K562 (cell line): Measurements from ENCODE around the gene SLC7A8. TPM values are rescaled to one million over a fixed set of nuclear protein-coding genes. Genes with fewer than 3 reads are reported as not detected.

Source experiments
- ATAC-seq: fragments of 200-7000 bp; cut with Tn5 transposase; 3 replicates; pipeline ENCODE4 v1.9.1; 2020; ENCODE audit warnings: moderate library complexity
- BruUV-seq: library from RNA; stranded (reverse); fragments of 400-500 nt; replicated peaks from 2 replicates; lab custom pipeline; 2021; lab: Mats Ljungman, UMichigan
- CTCF ChIA-PET: fragments of 300-600 bp; formaldehyde crosslinking; extraction: SDS; loops from one replicate; lab custom pipeline; 2021; ENCODE audit warnings: low intra/inter-chr PET ratio; lab: Yijun Ruan, JAX
- POLR2A ChIA-PET: fragments of 300-600, 350-650 bp; sonication (Branson Sonifier 250); formaldehyde crosslinking; extraction: SDS; loops from one replicate; lab custom pipeline; 2021; ENCODE audit warnings: antibody characterized with exemption, inconsistent platforms; lab: Yijun Ruan, JAX
- DNase-seq, 4 experiments: peaks; one replicate each; pipeline versions ENCODE4 v3.0.0 to v3.0.0-alpha.2; 2011 to 2018; ENCODE audit warnings: low spot score in 3 of 4, mixed read lengths in 3 of 4; ENCODE audit errors: extremely low read depth in 1 of 4
- FAIRE-seq: peaks from 2 replicates; lab custom pipeline; 2011; peaks lifted over from hg19 to GRCh38; lab: Jason Lieb, UNC
- H2AFZ ChIP-seq: 2 replicates; pipeline ENCODE4 v1.6.0; 2011; ENCODE audit warnings: low read depth, low read length, control low read depth, inconsistent platforms
- H3K27ac ChIP-seq: fragments of 200-600 bp; 3 replicates; pipeline ENCODE4 v1.8.0; 2011; ENCODE audit warnings: low read depth, mild to moderate bottlenecking, control low read depth, inconsistent platforms, low read length, moderate library complexity, mixed read lengths; ENCODE audit errors: extremely low read depth
- H3K27me3 ChIP-seq, 2 experiments: fragments of 300-600 bp in 1 of 2; 2 replicates in 1 of 2; 3 replicates in 1 of 2; pipeline versions ENCODE4 v1.6.0 to v1.8.0; 2011; ENCODE audit warnings: inconsistent platforms in 2 of 2, low read length in 2 of 2, mild to moderate bottlenecking in 1 of 2, mixed read lengths in 1 of 2, moderate library complexity in 1 of 2; ENCODE audit not compliant: control insufficient read depth in 2 of 2, insufficient read depth in 2 of 2
- H3K36me3 ChIP-seq: fragments of 300-600 bp; 3 replicates; pipeline ENCODE4 v1.8.0; 2011; ENCODE audit warnings: mild to moderate bottlenecking, low read length, inconsistent platforms; ENCODE audit not compliant: control insufficient read depth, insufficient read depth
- H3K4me1 ChIP-seq, 2 experiments: fragments of 200-600 bp in 1 of 2; replicated peaks in 1 of 2; 2 replicates in 1 of 2; 3 replicates in 1 of 2; pipeline versions ENCODE4 v1.5.1 to v1.8.0; 2011; ENCODE audit warnings: inconsistent platforms in 2 of 2, low read length in 2 of 2, mild to moderate bottlenecking in 1 of 2, mixed read lengths in 1 of 2, moderate library complexity in 1 of 2; ENCODE audit not compliant: control insufficient read depth in 2 of 2, insufficient read depth in 2 of 2
- H3K4me2 ChIP-seq: 2 replicates; pipeline ENCODE4 v1.6.1; 2011; ENCODE audit warnings: low read length, control low read depth, inconsistent platforms, mixed read lengths; ENCODE audit not compliant: insufficient read depth
- H3K4me3 ChIP-seq: fragments of 200-600 bp; sonication (generic), shearing (Covaris generic); 2 replicates; pipeline ENCODE4 v1.5.1; 2016; ENCODE audit warnings: control low read depth, inconsistent platforms
- H3K79me2 ChIP-seq: fragments of 200-600 bp; 3 replicates; pipeline ENCODE4 v1.8.0; 2011; ENCODE audit warnings: low read length, inconsistent platforms; ENCODE audit not compliant: control insufficient read depth, insufficient read depth
- H3K9ac ChIP-seq, 2 experiments: 2 replicates each; pipeline versions ENCODE4 v1.6.0 to v1.6.1; 2011; ENCODE audit warnings: low read depth in 2 of 2, low read length in 2 of 2, control low read depth in 1 of 2, inconsistent platforms in 1 of 2, mild to moderate bottlenecking in 1 of 2, mixed read lengths in 1 of 2; ENCODE audit not compliant: insufficient read depth in 1 of 2
- H3K9me1 ChIP-seq: one replicate; pipeline ENCODE4 v1.6.0; 2011; ENCODE audit warnings: inconsistent platforms, mild to moderate bottlenecking, low read length, moderate library complexity; ENCODE audit not compliant: control insufficient read depth, insufficient read depth
- H3K9me3 ChIP-seq: replicated peaks from 2 replicates; pipeline ENCODE4 v1.5.1; 2011; ENCODE audit warnings: low read depth, low read length, inconsistent platforms; ENCODE audit not compliant: control insufficient read depth, insufficient read depth
- H4K20me1 ChIP-seq: replicated peaks from 2 replicates; pipeline ENCODE4 v1.6.1; 2011; ENCODE audit warnings: low read length, inconsistent platforms, mixed read lengths; ENCODE audit not compliant: control insufficient read depth, insufficient read depth
- DLX4 ChIP-seq: fragments of 250-450 bp; sonication (Bioruptor Pico); IDR thresholded peaks from 2 replicates; pipeline ENCODE4 v1.6.1; 2021; ENCODE audit warnings: mild to moderate bottlenecking
- HNRNPL ChIP-seq: fragments of 200-400 bp; formaldehyde crosslinking; IDR thresholded peaks from 2 replicates; pipeline ENCODE4 v1.6.1; 2017; ENCODE audit warnings: low read depth, mild to moderate bottlenecking, low read length
- MECOM ChIP-seq: fragments of 250-450 bp; sonication (Bioruptor Pico); IDR thresholded peaks from 2 replicates; pipeline ENCODE4 v1.8.0; 2022; ENCODE audit warnings: inconsistent platforms
- NFE2 ChIP-seq: IDR thresholded peaks from 2 replicates; pipeline ENCODE4 v1.6.1; 2014; ENCODE audit warnings: antibody characterized with exemption, low read depth
- PHF8 ChIP-seq: fragments of 200-600 bp; sonication (generic); IDR thresholded peaks from 2 replicates; pipeline ENCODE4 v1.6.1; 2012; ENCODE audit warnings: mixed run types, mild to moderate bottlenecking, inconsistent platforms, low read length, moderate library complexity, borderline replicate concordance
- PREB ChIP-seq: sonication (generic); formaldehyde crosslinking; IDR thresholded peaks from 2 replicates; pipeline ENCODE4 v1.8.1; 2023; ENCODE audit warnings: mild to moderate bottlenecking, missing genetic modification reagents
- ZNF12 ChIP-seq: sonication (generic); formaldehyde crosslinking; IDR thresholded peaks from 2 replicates; pipeline ENCODE4 v1.4.0; 2020; ENCODE audit warnings: mild to moderate bottlenecking, missing genetic modification reagents
- ZNF518B ChIP-seq: fragments of 250-450 bp; sonication (Bioruptor Pico); IDR thresholded peaks from 2 replicates; pipeline ENCODE4 v1.5.0; 2021; ENCODE audit warnings: mild to moderate bottlenecking, moderate library complexity
- WGBS: fragments of 100-300 bp; shearing (Covaris generic); methylation state at CpG from one replicate; pipeline ENCODE4 v1.1.6; 2016; ENCODE audit warnings: low coverage, mixed read lengths; ENCODE audit not compliant: insufficient coverage; ENCODE audit errors: missing lambda C conversion rate; 5-methylcytosine and 5-hydroxymethylcytosine counted together
- in situ Hi-C: fragments of 300-500 bp; cut with MboI; formaldehyde crosslinking; loops from 4 replicates; pipeline ENCODE4 v1.15.0; 2018; ENCODE audit warnings: inconsistent platforms, mixed read lengths
- intact Hi-C: fragments of 100-400 bp; cut with micrococcal nuclease; formaldehyde crosslinking; loops from 2 replicates; pipeline ENCODE4 v1.14.2; 2022
- polyA plus RNA-seq, 8 experiments: library from polyadenylated mRNA; depleted of rRNA in 4 of 8; stranded (reverse) in 5 of 8; unstranded in 3 of 8; fragments of >200 nt; fragmentation: Nextera tagmentation in 2 of 8; fragmentation: Illumina TruSeq in 1 of 8; extraction: Ambion mirVana in 2 of 8; extraction: Trizol in 1 of 8; gene quantifications; 2 replicates each; pipeline versions ENCODE4 v1.2.1 to v1.2.3, GENCODE V29; 2011 to 2014; ENCODE audit warnings: inconsistent platforms in 1 of 8, missing spikeins in 1 of 8
- total RNA-seq, 7 experiments: library from RNA; depleted of rRNA in 6 of 7; stranded (reverse); fragments of >200 nt in 6 of 7; fragmentation: Illumina TruSeq in 2 of 7; extraction: Trizol in 2 of 7; gene quantifications; 2 replicates each; pipeline versions ENCODE4 v1.2.1 to v1.2.3, GENCODE V29; 2011 to 2021; ENCODE audit warnings: low replicate concordance in 1 of 7

Gene SLC7A8
- total and polyA plus RNA-seq, 9 of the 15 experiments (the other 6 are each of a cell fraction or from before 2014, with no cell fraction given) = 2.0 to 33.0 (median 6.0) TPM

GRCh38 chr14:23125011-23125410 is 58.4 kb downstream of the SLC7A8 start:
- POLR2A ChIA-PET = interaction anchor here (0.7 to 1.4 kb wide), 3 partner anchors 10 to 113 kb away, joined by 3 to 4 read pairs (median 3); partner anchors contain the start of gene RNF212B
- ATAC-seq = no peak
- TF ChIP-seq DLX4 (no peak), NFE2 (no peak), MECOM (CRISPR knock-in tag) (no peak), PREB (CRISPR knock-in tag) (no peak), ZNF518B (CRISPR knock-in tag) (no peak), HNRNPL (no peak), PHF8 (no peak), ZNF12 (CRISPR knock-in tag) (no peak)

More at GRCh38 chr14:23125011-23125410, 58.4 kb downstream of the SLC7A8 start:
- no peaks in the 10 kb centered on the region for H3K27me3 ChIP-seq
- no peaks in the 10 kb centered on the region for H3K9me1 ChIP-seq
- DNase-seq = no peak
- H3K27ac ChIP-seq = no peak overlapping the region
- no peak overlapping the region for H2AFZ ChIP-seq
- H4K20me1 ChIP-seq = no peaks in the 10 kb centered on the region
- FAIRE-seq = no peak
- intact Hi-C loops (no loop called here), in situ Hi-C loops (no loop called here)
- H3K9me3 ChIP-seq = no peaks in the 10 kb centered on the region
- H3K4me1 ChIP-seq = peaks cover 59 to 60% of the 10 kb centered on the region in 2 experiments
- CTCF ChIA-PET = interaction anchor here (7.4 kb wide), 1 partner anchor 61 kb away, joined by 310 read pairs; the partner anchor contains the start of gene SLC7A8
- BruUV-seq = no TSS peak
- 56% methylated on average over 3 of the region's 3 CpGs for WGBS
- H3K36me3 ChIP-seq = no peaks in the 10 kb centered on the region
- H3K79me2 ChIP-seq = no peaks in the 10 kb centered on the region
- no peak overlapping the region for H3K9ac ChIP-seq
- H3K4me2 ChIP-seq = no peak overlapping the region
- H3K4me3 ChIP-seq = no peak overlapping the region
